HEK293T (cell line): ENCODE data around the gene TGFBR2.

Experiments used
- CTCF ChIA-PET: fragments of 350-600 bp; formaldehyde crosslinking; extraction: SDS; loops from one replicate; lab custom pipeline; 2021; ENCODE audit warnings: antibody characterized with exemption, inconsistent platforms; lab: Yijun Ruan, JAX
- POLR2A ChIA-PET: fragments of 350-600 bp; formaldehyde crosslinking; extraction: SDS; loops from one replicate; lab custom pipeline; 2020; ENCODE audit warnings: antibody characterized with exemption, inconsistent platforms; lab: Yijun Ruan, JAX
- DNase-seq: peaks from one replicate; pipeline ENCODE4 v3.0.0; 2012; ENCODE audit warnings: mixed read lengths; ENCODE audit errors: extremely low spot score
- ARNT ChIP-seq: fragments of 450-650 bp; IDR thresholded peaks from 2 replicates; pipeline ENCODE4 v1.6.1; 2017; ENCODE audit warnings: mild to moderate bottlenecking
- BHLHE40 ChIP-seq: fragments of 450-650 bp; IDR thresholded peaks from 2 replicates; pipeline ENCODE4 v1.6.1; 2016; ENCODE audit warnings: mild to moderate bottlenecking, moderate library complexity, borderline replicate concordance
- CTBP1 ChIP-seq: fragments of 450-650 bp; IDR thresholded peaks from 2 replicates; pipeline ENCODE4 v1.6.1; 2016; ENCODE audit warnings: borderline replicate concordance
- ELF4 ChIP-seq: fragments of 450-650 bp; IDR thresholded peaks from 2 replicates; pipeline ENCODE4 v1.6.1; 2017; ENCODE audit warnings: antibody characterized with exemption
- FOXA1 ChIP-seq: fragments of 450-650 bp; IDR thresholded peaks from 2 replicates; pipeline ENCODE4 v1.6.1; 2016; ENCODE audit warnings: mild to moderate bottlenecking
- FOXK2 ChIP-seq: fragments of 450-650 bp; IDR thresholded peaks from 2 replicates; pipeline ENCODE4 v1.6.1; 2016; ENCODE audit warnings: mild to moderate bottlenecking
- FOXM1 ChIP-seq: fragments of 450-650 bp; IDR thresholded peaks from 2 replicates; pipeline ENCODE4 v1.6.1; 2017; ENCODE audit warnings: mild to moderate bottlenecking, borderline replicate concordance
- HDGF ChIP-seq: fragments of 450-650 bp; IDR thresholded peaks from 2 replicates; pipeline ENCODE4 v1.6.1; 2017; ENCODE audit warnings: antibody characterized with exemption, borderline replicate concordance
- L3MBTL2 ChIP-seq: fragments of 450-650 bp; conservative IDR thresholded peaks from 2 replicates; pipeline ENCODE4 v1.6.1; 2016; ENCODE audit warnings: mild to moderate bottlenecking
- LEF1 ChIP-seq: fragments of 450-650 bp; IDR thresholded peaks from 2 replicates; pipeline ENCODE4 v1.6.1; 2017; ENCODE audit warnings: mild to moderate bottlenecking, borderline replicate concordance
- NFRKB ChIP-seq: fragments of 450-650 bp; IDR thresholded peaks from 2 replicates; pipeline ENCODE4 v1.6.1; 2016; ENCODE audit warnings: mild to moderate bottlenecking, moderate library complexity
- PKNOX1 ChIP-seq: fragments of 450-650 bp; IDR thresholded peaks from 2 replicates; pipeline ENCODE4 v1.6.1; 2016
- SP1 ChIP-seq: fragments of 450-650 bp; IDR thresholded peaks from 2 replicates; pipeline ENCODE4 v1.6.1; 2017
- SUZ12 ChIP-seq: fragments of 450-650 bp; IDR thresholded peaks from 2 replicates; pipeline ENCODE4 v1.6.1; 2016; ENCODE audit warnings: mild to moderate bottlenecking
- TARDBP ChIP-seq: fragments of 450-650 bp; IDR thresholded peaks from 2 replicates; pipeline ENCODE4 v1.6.1; 2016
- ZNF384 ChIP-seq: fragments of 450-650 bp; IDR thresholded peaks from 2 replicates; pipeline ENCODE4 v1.6.1; 2016

The TGFBR2 gene

GRCh38 chr3:30625541-30626438, 19.4 kb downstream of the TGFBR2 start:
- CTCF ChIA-PET, result no interaction called here
- POLR2A ChIA-PET, result no interaction called here
- TF ChIP-seq TARDBP, result no peak
- no peak for TF ChIP-seq BHLHE40
- TF ChIP-seq ARNT, result no peak
- TF ChIP-seq PKNOX1, result no peak
- no peak for TF ChIP-seq LEF1
- no peak for TF ChIP-seq HDGF
- no peak for TF ChIP-seq NFRKB
- TF ChIP-seq L3MBTL2, result no peak
- no peak for TF ChIP-seq FOXK2
- no peak for TF ChIP-seq SUZ12
- TF ChIP-seq CTBP1, result no peak
- TF ChIP-seq FOXM1, result no peak
- no peak for TF ChIP-seq ZNF384
- TF ChIP-seq SP1, result no peak
- no peak for TF ChIP-seq ELF4
- no peak for TF ChIP-seq FOXA1
- no peak for DNase-seq

- TF ChIP-seq ARNT, result no peak
- no peak for TF ChIP-seq FOXM1
- TF ChIP-seq L3MBTL2, result no peak
- no peak for TF ChIP-seq NFRKB
- no peak for TF ChIP-seq BHLHE40
- no peak for TF ChIP-seq PKNOX1
- no peak for TF ChIP-seq FOXK2
- no peak for TF ChIP-seq SUZ12
- TF ChIP-seq LEF1, result no peak
- TF ChIP-seq TARDBP, result no peak
- no peak for TF ChIP-seq ELF4
- TF ChIP-seq ZNF384, result no peak
- no peak for TF ChIP-seq FOXA1
- no peak for TF ChIP-seq CTBP1
- no peak for TF ChIP-seq SP1
- no peak for TF ChIP-seq HDGF
- no peak for DNase-seq
- ChIA-PET CTCF (interaction anchor here (0.7 kb wide), 1 partner anchor 67 kb away, joined by 4 read pairs; no protein-coding TSS in a partner anchor), POLR2A (no interaction called here)
Measured at GRCh38 chr3:30626443-30627180, 20.2 kb downstream of the TGFBR2 start.

- TF ChIP-seq PKNOX1, result no peak
- TF ChIP-seq SUZ12, result no peak
- ChIA-PET POLR2A (interaction anchor here (1.0 kb wide), 1 partner anchor 22 kb away, joined by 3 read pairs; the partner anchor contains the start of gene TGFBR2), CTCF (no interaction called here)
- DNase-seq, result no peak
Measured at GRCh38 chr3:30628205-30628900, 22.0 kb downstream of the TGFBR2 start.

- DNase-seq, result no peak
- ChIA-PET CTCF (no interaction called here), POLR2A (interaction anchor here (1.0 kb wide), 1 partner anchor 23 kb away, joined by 3 read pairs; the partner anchor contains the start of gene TGFBR2)
- TF ChIP-seq BHLHE40 (no peak), TARDBP (no peak), FOXA1 (no peak), SP1 (no peak), HDGF (no peak), ARNT (no peak), CTBP1 (no peak), SUZ12 (no peak), ELF4 (no peak), NFRKB (no peak), FOXK2 (no peak), FOXM1 (no peak), PKNOX1 (no peak)
Measured at GRCh38 chr3:30628901-30629590, 22.6 kb downstream of the TGFBR2 start.
